RWPE1 (cell line): ENCODE results near the gene FOXRED1.

Experiments
- CTCF ChIA-PET: fragments of 350-600 bp; sonication (Branson Sonifier 250); formaldehyde crosslinking; extraction: SDS; loops from one replicate; lab custom pipeline; 2021; lab: Yijun Ruan, JAX
- POLR2A ChIA-PET: fragments of 400-600 bp; formaldehyde crosslinking; extraction: SDS; loops from one replicate; lab custom pipeline; 2020; ENCODE audit warnings: antibody characterized with exemption; ENCODE audit not compliant: low non-redundant PET; lab: Yijun Ruan, JAX
- DNase-seq: peaks from one replicate; pipeline ENCODE4 v3.0.0; 2012; ENCODE audit warnings: low spot score
- H3K27ac ChIP-seq: fragments of 450-650 bp; 2 replicates; pipeline ENCODE4 v1.5.1; 2017
- CTCF ChIP-seq: fragments of 450-650 bp; conservative IDR thresholded peaks from 2 replicates; pipeline ENCODE4 v1.5.1; 2017; ENCODE audit warnings: low read depth, mild to moderate bottlenecking

Gene FOXRED1

GRCh38 chr11:126288237-126288636 lies 19.3 kb downstream of the FOXRED1 start:
- H3K27ac ChIP-seq, result no peak overlapping the region
- ChIA-PET CTCF (no interaction called here), POLR2A (no interaction called here)
- DNase-seq, result no peak
- TF ChIP-seq CTCF, result no peak

- no peak for TF ChIP-seq CTCF
- H3K27ac ChIP-seq, result no peak overlapping the region
- CTCF ChIA-PET, result no interaction called here
- no peak for DNase-seq
- POLR2A ChIA-PET, result no interaction called here
These were observed 21.9 kb downstream of the FOXRED1 start for GRCh38 chr11:126290887-126291286.

- DNase-seq, result no peak
- no peak overlapping the region for H3K27ac ChIP-seq
- TF ChIP-seq CTCF, result no peak
- ChIA-PET CTCF (no interaction called here), POLR2A (no interaction called here)
These were observed 24.8 kb downstream of the FOXRED1 start for GRCh38 chr11:126293726-126294125.

- TF ChIP-seq CTCF, result no peak
These were observed 28.1 kb downstream of the FOXRED1 start for GRCh38 chr11:126297004-126297403.

GRCh38 chr11:126303623-126304456 lies 34.9 kb downstream of the FOXRED1 start, which contains the start of gene DCPS:
DCPS (plus strand) TSS chr11:126304060; CDS start chr11:126304081, 21 bp downstream.
- ChIA-PET POLR2A (no interaction called here), CTCF (interaction anchor here (0.6 kb wide), 1 partner anchor 48 kb away, joined by 3 read pairs; no protein-coding TSS in a partner anchor)
- peak within 1 kb of the TSS; percentile 90 for H3K27ac ChIP-seq
- DNase-seq, result peak; percentile 94
- TF ChIP-seq CTCF, result no peak

More at GRCh38 chr11:126297004-126297403, 28.1 kb downstream of the FOXRED1 start:
- ChIA-PET POLR2A (no interaction called here), CTCF (no interaction called here)
- no peak for DNase-seq
- no peak overlapping the region for H3K27ac ChIP-seq

GRCh38 chr11:126304457-126305075 lies 35.6 kb downstream of the FOXRED1 start:
- peak overlapping the region; percentile 90 for H3K27ac ChIP-seq
- TF ChIP-seq CTCF, result no peak
- DNase-seq, result no peak
- ChIA-PET POLR2A (no interaction called here), CTCF (interaction anchor here (0.6 kb wide), 1 partner anchor 49 kb away, joined by 3 read pairs; no protein-coding TSS in a partner anchor)
